GM12878 (cell line): ENCODE measurements around the gene TMEM88. TPM values are rescaled to one million over a fixed set of nuclear protein-coding genes. Genes with fewer than 3 reads are reported as not detected.

ENCODE experiments used
- ATAC-seq: fragments of 200-7000 bp; cut with Tn5 transposase; 3 replicates; pipeline ENCODE4 v1.9.1; 2020; ENCODE audit warnings: mild to moderate bottlenecking, moderate library complexity
- BruUV-seq: library from RNA; stranded (reverse); fragments of 400-500 nt; replicated peaks from 2 replicates; lab custom pipeline; 2021; lab: Mats Ljungman, UMichigan
- CTCF ChIA-PET: fragments of 300-600 bp; sonication (Branson Sonifier 250); formaldehyde crosslinking; extraction: SDS; loops from one replicate; lab custom pipeline; 2021; ENCODE audit warnings: inconsistent platforms; lab: Yijun Ruan, JAX
- POLR2A ChIA-PET: fragments of 350-600 bp; formaldehyde crosslinking; extraction: SDS; loops from one replicate; lab custom pipeline; 2021; ENCODE audit warnings: inconsistent platforms; lab: Charles Lee
- RAD21 ChIA-PET: fragments of 300-600 bp; sonication (Branson Sonifier 250); formaldehyde crosslinking; loops from one replicate; lab custom pipeline; 2023; ENCODE audit warnings: antibody characterized with exemption; ENCODE audit not compliant: unreplicated experiment; lab: Charles Lee
- SMC1A ChIA-PET: fragments of 300-600 bp; sonication (Branson Sonifier 250); formaldehyde crosslinking; loops from one replicate; lab custom pipeline; 2023; ENCODE audit not compliant: unreplicated experiment, uncharacterized antibody; lab: Charles Lee
- DNase-seq: peaks from one replicate; pipeline ENCODE4 v3.0.0-alpha.2; 2011; ENCODE audit warnings: low read depth, low spot score
- FAIRE-seq: peaks from 3 replicates; lab custom pipeline; 2011; peaks lifted over from hg19 to GRCh38; lab: Jason Lieb, UNC
- H2AFZ ChIP-seq: 2 replicates; pipeline ENCODE4 v1.6.0; 2011; ENCODE audit warnings: low read depth, low read length, control low read depth; ENCODE audit not compliant: control insufficient read depth
- H3K27ac ChIP-seq: 2 replicates; pipeline ENCODE4 v1.5.1; 2011; ENCODE audit warnings: control low read depth; ENCODE audit not compliant: control insufficient read depth, insufficient read depth
- H3K27me3 ChIP-seq, 2 experiments: replicated peaks in 1 of 2; 2 replicates each; pipeline versions ENCODE4 v1.6.0 to v1.6.1; 2011; ENCODE audit warnings: low read length in 1 of 2; ENCODE audit not compliant: control insufficient read depth in 2 of 2, insufficient read depth in 2 of 2
- H3K36me3 ChIP-seq, 2 experiments: 2 replicates each; pipeline ENCODE4 v1.5.1; 2011; ENCODE audit warnings: low read length in 1 of 2; ENCODE audit not compliant: control insufficient read depth in 2 of 2, insufficient read depth in 2 of 2
- H3K4me1 ChIP-seq: 2 replicates; pipeline ENCODE4 v1.6.1; 2011; ENCODE audit warnings: mild to moderate bottlenecking, low read length, moderate library complexity, mixed read lengths; ENCODE audit not compliant: control insufficient read depth, insufficient read depth
- H3K4me2 ChIP-seq: 2 replicates; pipeline ENCODE4 v1.6.0; 2011; ENCODE audit warnings: control low read depth; ENCODE audit not compliant: control insufficient read depth, insufficient read depth
- H3K4me3 ChIP-seq: fragments of 200-600 bp; sonication (generic); 2 replicates; pipeline ENCODE4 v1.5.1; 2016
- H3K79me2 ChIP-seq: 2 replicates; pipeline ENCODE4 v1.6.0; 2011; ENCODE audit warnings: low read length; ENCODE audit not compliant: control insufficient read depth, insufficient read depth
- H3K9ac ChIP-seq: 2 replicates; pipeline ENCODE4 v1.8.0; 2011; ENCODE audit warnings: low read length, control low read depth, mixed read lengths; ENCODE audit not compliant: control insufficient read depth, insufficient read depth
- H3K9me3 ChIP-seq: replicated peaks from 3 replicates; pipeline ENCODE4 v1.5.1; 2011; ENCODE audit warnings: mild to moderate bottlenecking, low read length; ENCODE audit not compliant: control insufficient read depth, insufficient read depth
- H4K20me1 ChIP-seq: 2 replicates; pipeline ENCODE4 v1.6.0; 2011; ENCODE audit not compliant: control insufficient read depth, insufficient read depth
- CEBPZ ChIP-seq: fragments of 150-350 bp; IDR thresholded peaks from 2 replicates; pipeline ENCODE4 v1.6.1; 2016; ENCODE audit warnings: low read depth, low read length
- CHD2 ChIP-seq: IDR thresholded peaks from 2 replicates; pipeline ENCODE4 v1.6.1; 2011; ENCODE audit warnings: low read depth, low read length, improper control_type of control experiment, borderline replicate concordance
- CREB1 ChIP-seq: IDR thresholded peaks from 2 replicates; pipeline ENCODE4 v1.6.1; 2012; ENCODE audit warnings: low read depth, mild to moderate bottlenecking, inconsistent platforms
- ELK1 ChIP-seq: IDR thresholded peaks from 2 replicates; pipeline ENCODE4 v1.6.1; 2012; ENCODE audit warnings: low read depth, low read length, improper control_type of control experiment
- EP300 ChIP-seq, 2 experiments: fragments of 150-350 bp in 1 of 2; IDR thresholded peaks; 2 replicates each; pipeline ENCODE4 v1.6.1; 2011 to 2012; ENCODE audit warnings: low read depth in 2 of 2, low read length in 2 of 2, borderline replicate concordance in 1 of 2, improper control_type of control experiment in 1 of 2, inconsistent platforms in 1 of 2; ENCODE audit not compliant: control insufficient read depth in 1 of 2
- ETV6 ChIP-seq, 2 experiments: fragments of 450-650 bp in 1 of 2; IDR thresholded peaks in 1 of 2; conservative IDR thresholded peaks in 1 of 2; 2 replicates each; pipeline ENCODE4 v1.6.1; 2014; ENCODE audit warnings: antibody characterized with exemption in 1 of 2, borderline replicate concordance in 1 of 2, low read depth in 1 of 2, mild to moderate bottlenecking in 1 of 2, moderate library complexity in 1 of 2
- FOXM1 ChIP-seq: IDR thresholded peaks from 2 replicates; pipeline ENCODE4 v1.6.1; 2012; ENCODE audit warnings: low read depth, mild to moderate bottlenecking, inconsistent platforms, low read length, moderate library complexity
- MEF2A ChIP-seq: IDR thresholded peaks from 2 replicates; pipeline ENCODE4 v1.6.1; 2011; ENCODE audit warnings: low read depth, mild to moderate bottlenecking, low read length, moderate library complexity; ENCODE audit not compliant: insufficient read depth
- MTA2 ChIP-seq: fragments of 450-650 bp; IDR thresholded peaks from 2 replicates; pipeline ENCODE4 v1.6.1; 2016; ENCODE audit warnings: low read depth, mild to moderate bottlenecking, moderate library complexity
- MXI1 ChIP-seq: fragments of 150-350 bp; IDR thresholded peaks from 2 replicates; pipeline ENCODE4 v1.6.1; 2011; ENCODE audit warnings: low read depth, mild to moderate bottlenecking, inconsistent platforms, low read length, improper control_type of control experiment
- NBN ChIP-seq: fragments of 450-650 bp; IDR thresholded peaks from 2 replicates; pipeline ENCODE4 v1.6.1; 2016
- POLR2A ChIP-seq: IDR thresholded peaks from 2 replicates; pipeline ENCODE4 v1.6.1; 2011; ENCODE audit warnings: low read depth, mild to moderate bottlenecking, low read length
- POLR2AphosphoS2 ChIP-seq: IDR thresholded peaks from 2 replicates; pipeline ENCODE4 v1.6.1; 2011; ENCODE audit warnings: low read depth, mild to moderate bottlenecking, low read length, improper control_type of control experiment, moderate library complexity
- RAD51 ChIP-seq: fragments of 450-650 bp; IDR thresholded peaks from 2 replicates; pipeline ENCODE4 v1.6.1; 2016; ENCODE audit warnings: moderate library complexity, mild to moderate bottlenecking, inconsistent platforms
- RFX5 ChIP-seq: IDR thresholded peaks from 2 replicates; pipeline ENCODE4 v1.6.1; 2011; ENCODE audit warnings: low read depth, low read length, improper control_type of control experiment
- WGBS: methylation state at CpG from one replicate; pipeline ENCODE4 v1.1.6; 2016; ENCODE audit warnings: low lambda C conversion rate; ENCODE audit not compliant: insufficient replicate concordance, insufficient coverage; ENCODE audit errors: missing lambda C conversion rate; 5-methylcytosine and 5-hydroxymethylcytosine counted together
- in situ Hi-C: fragments of 300-500 bp; cut with MboI; formaldehyde crosslinking; loops from 9 replicates; pipeline ENCODE4 v1.14.3; 2018; ENCODE audit warnings: mixed read lengths
- intact Hi-C: fragments of 100-400 bp; cut with micrococcal nuclease; formaldehyde crosslinking; loops from one replicate; pipeline ENCODE4 v1.14.2; 2022; ENCODE audit not compliant: unreplicated experiment
- polyA plus RNA-seq, 11 experiments: library from polyadenylated mRNA; depleted of rRNA in 4 of 11; unstranded in 6 of 11; stranded (reverse) in 5 of 11; fragments of >200 nt; fragmentation: Nextera tagmentation in 4 of 11; fragmentation: Illumina TruSeq in 1 of 11; extraction: Ambion mirVana in 4 of 11; extraction: Trizol in 1 of 11; gene quantifications; 1 replicate in 1 of 11; 2 replicates in 10 of 11; pipeline versions ENCODE4 v1.2.1 to v1.2.3, GENCODE V29; 2011 to 2016; ENCODE audit warnings: inconsistent platforms in 2 of 11, missing spikeins in 2 of 11, low read depth in 1 of 11
- total RNA-seq, 4 experiments: library from RNA; depleted of rRNA in 3 of 4; stranded (reverse); fragments of >200 nt in 3 of 4; fragmentation: Illumina TruSeq in 1 of 4; extraction: Trizol in 1 of 4; gene quantifications; 2 replicates each; pipeline versions ENCODE4 v1.2.1 to v1.2.3, GENCODE V29; 2013 to 2021

The TMEM88 gene
- total and polyA plus RNA-seq, 10 of the 15 experiments (the other 5 are each of a cell fraction or from before 2014, with no cell fraction given): 0.21 to 2.2 (median 0.62) TPM; not detected in 5

GRCh38 chr17:7855660-7856010, 769 bp downstream of the TMEM88 start:
- H3K27ac ChIP-seq: no peak overlapping the region; the same call in 1 of the 2 replicates
- no peaks in the 10 kb centered on the region; the same call in 1 of the 2 replicates for H4K20me1 ChIP-seq
- no peaks in the 10 kb centered on the region for H3K27me3 ChIP-seq
- H2AFZ ChIP-seq: no peak overlapping the region
- H3K9ac ChIP-seq: peak overlapping the region; percentile 86; the same call in 1 of the 2 replicates
- ATAC-seq: no peak
- no peak for FAIRE-seq
- ChIA-PET CTCF (interaction anchor here (1.0 to 2.6 kb wide), 6 partner anchors 16 to 202 kb away, joined by 4 to 28 read pairs (median 16); no protein-coding TSS in a partner anchor), RAD21 (interaction anchor here (0.6 to 3.1 kb wide), 3 partner anchors 12 to 134 kb away, joined by 3 to 44 read pairs (median 16); partner anchors contain the start of gene KDM6B), POLR2A (interaction anchor here (0.5 to 1.9 kb wide), 3 partner anchors 11 to 82 kb away, joined by 3 to 6 read pairs (median 3); no protein-coding TSS in a partner anchor), SMC1A (interaction anchor here (0.6 to 0.8 kb wide), 2 partner anchors 11 to 16 kb away, joined by 3 read pairs; no protein-coding TSS in a partner anchor)
- peaks cover 17% of the 10 kb centered on the region for H3K79me2 ChIP-seq
- peak overlapping the region; percentile 96 for H3K4me3 ChIP-seq
- H3K4me1 ChIP-seq: peaks cover 30% of the 10 kb centered on the region
- H3K36me3 ChIP-seq: peaks cover 8 to 12% of the 10 kb centered on the region in 2 experiments
- 37% methylated on average over 15 of the region's 15 CpGs for WGBS
- no peaks in the 10 kb centered on the region for H3K9me3 ChIP-seq
- in situ Hi-C loops: no loop called here
- TF ChIP-seq NBN: no peak
- no peak for TF ChIP-seq RFX5
- no peak for TF ChIP-seq MTA2
- TF ChIP-seq CEBPZ: no peak
- no peak for TF ChIP-seq ELK1
- no peak for TF ChIP-seq MEF2A
- no peak for TF ChIP-seq EP300 (IDR thresholded peaks at IDR 0.05; ENCODE audit: borderline replicate concordance in 1 of 2, control insufficient read depth in 1 of 2, low read depth in 2 of 2, low read length in 2 of 2)
- no peak for TF ChIP-seq POLR2AphosphoS2
- no peak for TF ChIP-seq ETV6 (conservative IDR thresholded peaks at IDR 0.05 in 1 of 2, IDR thresholded peaks at IDR 0.05 in 1 of 2; ENCODE audit: borderline replicate concordance in 1 of 2, low read depth in 1 of 2)
- no peak for TF ChIP-seq CHD2
- TF ChIP-seq POLR2A: no peak
- TF ChIP-seq FOXM1: no peak
- TF ChIP-seq MXI1: no peak
- TF ChIP-seq RAD51: no peak
- no peak for TF ChIP-seq CREB1
- intact Hi-C loops: loop anchor here (2.0 to 5.0 kb wide), 4 partner anchors 13 to 201 kb away; partner anchors contain the start of genes TP53 and WRAP53
- DNase-seq: no peak
- BruUV-seq: no TSS peak
- H3K4me2 ChIP-seq: peak overlapping the region; percentile 92
